KMS-11 (cell line): Measurements from ENCODE around the gene MESP2.

Experiments
- H2AFZ ChIP-seq: fragments of 200-600 bp; sonication (generic); 2 replicates; pipeline ENCODE4 v1.6.1; 2016; ENCODE audit warnings: antibody characterized with exemption, mixed run types, low read depth
- H3K27ac ChIP-seq: fragments of 200-600 bp; sonication (generic); 2 replicates; pipeline ENCODE4 v1.6.1; 2016; ENCODE audit warnings: mild to moderate bottlenecking, mixed run types
- H3K27me3 ChIP-seq: fragments of 200-600 bp; sonication (generic); 2 replicates; pipeline ENCODE4 v1.6.1; 2017; ENCODE audit warnings: mild to moderate bottlenecking, low read depth, mixed run types, moderate library complexity; ENCODE audit not compliant: insufficient read depth
- H3K36me3 ChIP-seq: fragments of 200-600 bp; sonication (generic); 2 replicates; pipeline ENCODE4 v1.6.1; 2017; ENCODE audit warnings: mild to moderate bottlenecking, mixed run types; ENCODE audit not compliant: insufficient read depth
- H3K4me1 ChIP-seq: fragments of 200-600 bp; sonication (generic); 2 replicates; pipeline ENCODE4 v1.6.1; 2016; ENCODE audit warnings: mild to moderate bottlenecking, low read depth, mixed run types; ENCODE audit not compliant: poor library complexity, severe bottlenecking
- H3K4me2 ChIP-seq: fragments of 200-600 bp; sonication (generic); 2 replicates; pipeline ENCODE4 v1.7.0; 2016; ENCODE audit warnings: mild to moderate bottlenecking, mixed run types
- H3K4me3 ChIP-seq: fragments of 200-600 bp; sonication (generic); IDR thresholded peaks from 2 replicates; pipeline ENCODE4 v1.6.1; 2017; ENCODE audit warnings: low read depth, low read length, mixed read lengths; ENCODE audit not compliant: insufficient read depth
- H3K79me2 ChIP-seq: fragments of 200-600 bp; sonication (generic); 2 replicates; pipeline ENCODE4 v1.6.1; 2016; ENCODE audit warnings: low read depth, mixed run types; ENCODE audit not compliant: insufficient read depth
- H3K9ac ChIP-seq: fragments of 200-600 bp; sonication (generic); 2 replicates; pipeline ENCODE4 v1.6.1; 2016; ENCODE audit warnings: mild to moderate bottlenecking, mixed run types
- H4K20me1 ChIP-seq: fragments of 200-600 bp; sonication (generic); 2 replicates; pipeline ENCODE4 v1.6.1; 2016; ENCODE audit warnings: mild to moderate bottlenecking, mixed run types; ENCODE audit not compliant: insufficient read depth
- TF ChIP-seq, protein P1 (sequence below): fragments of 200-600 bp; sonication (generic); conservative IDR thresholded peaks from 2 replicates; pipeline ENCODE4 v1.6.1; 2017; ENCODE audit warnings: low read depth, mild to moderate bottlenecking, antibody characterized with exemption, low read length, moderate library complexity, mixed read lengths

Gene MESP2

DNA sequence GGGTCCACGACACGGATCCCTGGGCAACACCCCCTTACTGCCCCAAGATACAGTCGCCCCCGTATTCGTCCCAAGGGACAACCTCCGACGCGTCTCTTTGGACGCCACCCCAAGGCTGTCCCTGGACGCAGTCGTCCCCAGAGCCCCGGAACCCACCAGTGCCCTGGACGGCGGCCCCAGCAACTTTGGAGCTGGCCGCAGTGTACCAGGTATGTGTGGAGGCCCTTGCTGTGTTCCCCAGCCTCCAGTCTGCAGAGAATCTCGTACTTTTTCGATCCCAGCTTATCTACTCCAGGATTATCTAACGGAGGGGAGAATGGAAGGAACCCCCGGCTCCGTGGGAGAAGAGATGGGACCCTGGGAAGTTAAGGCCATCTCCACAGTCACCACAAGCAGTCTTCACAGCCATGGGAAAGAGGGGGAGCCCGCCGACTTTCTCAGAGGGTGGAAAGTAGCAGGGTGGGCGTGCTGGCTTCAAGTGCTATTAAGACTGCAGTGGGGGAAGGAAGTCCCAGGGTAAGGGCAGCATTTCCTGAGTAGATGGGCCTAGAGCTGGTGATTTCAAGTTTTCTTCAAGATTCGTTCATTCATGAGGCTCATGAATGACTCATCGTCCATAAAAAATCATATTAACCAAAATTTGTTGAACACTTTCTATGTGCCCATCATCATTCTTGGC lies 1.1 kb downstream of the MESP2 start:
- H3K4me2 ChIP-seq: no peak overlapping the region
- peaks cover 57% of the 10 kb centered on the region for H3K4me1 ChIP-seq
- H3K4me3 ChIP-seq: no peak overlapping the region
- no peak overlapping the region for H3K9ac ChIP-seq
- H2AFZ ChIP-seq: no peak overlapping the region
- H3K27ac ChIP-seq: no peak overlapping the region
- TF ChIP-seq, protein P1, sequence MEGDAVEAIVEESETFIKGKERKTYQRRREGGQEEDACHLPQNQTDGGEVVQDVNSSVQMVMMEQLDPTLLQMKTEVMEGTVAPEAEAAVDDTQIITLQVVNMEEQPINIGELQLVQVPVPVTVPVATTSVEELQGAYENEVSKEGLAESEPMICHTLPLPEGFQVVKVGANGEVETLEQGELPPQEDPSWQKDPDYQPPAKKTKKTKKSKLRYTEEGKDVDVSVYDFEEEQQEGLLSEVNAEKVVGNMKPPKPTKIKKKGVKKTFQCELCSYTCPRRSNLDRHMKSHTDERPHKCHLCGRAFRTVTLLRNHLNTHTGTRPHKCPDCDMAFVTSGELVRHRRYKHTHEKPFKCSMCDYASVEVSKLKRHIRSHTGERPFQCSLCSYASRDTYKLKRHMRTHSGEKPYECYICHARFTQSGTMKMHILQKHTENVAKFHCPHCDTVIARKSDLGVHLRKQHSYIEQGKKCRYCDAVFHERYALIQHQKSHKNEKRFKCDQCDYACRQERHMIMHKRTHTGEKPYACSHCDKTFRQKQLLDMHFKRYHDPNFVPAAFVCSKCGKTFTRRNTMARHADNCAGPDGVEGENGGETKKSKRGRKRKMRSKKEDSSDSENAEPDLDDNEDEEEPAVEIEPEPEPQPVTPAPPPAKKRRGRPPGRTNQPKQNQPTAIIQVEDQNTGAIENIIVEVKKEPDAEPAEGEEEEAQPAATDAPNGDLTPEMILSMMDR: no peak
- H3K79me2 ChIP-seq: no peaks in the 10 kb centered on the region
- no peaks in the 10 kb centered on the region for H3K36me3 ChIP-seq
- no peaks in the 10 kb centered on the region for H4K20me1 ChIP-seq
- H3K27me3 ChIP-seq: no peaks in the 10 kb centered on the region

DNA sequence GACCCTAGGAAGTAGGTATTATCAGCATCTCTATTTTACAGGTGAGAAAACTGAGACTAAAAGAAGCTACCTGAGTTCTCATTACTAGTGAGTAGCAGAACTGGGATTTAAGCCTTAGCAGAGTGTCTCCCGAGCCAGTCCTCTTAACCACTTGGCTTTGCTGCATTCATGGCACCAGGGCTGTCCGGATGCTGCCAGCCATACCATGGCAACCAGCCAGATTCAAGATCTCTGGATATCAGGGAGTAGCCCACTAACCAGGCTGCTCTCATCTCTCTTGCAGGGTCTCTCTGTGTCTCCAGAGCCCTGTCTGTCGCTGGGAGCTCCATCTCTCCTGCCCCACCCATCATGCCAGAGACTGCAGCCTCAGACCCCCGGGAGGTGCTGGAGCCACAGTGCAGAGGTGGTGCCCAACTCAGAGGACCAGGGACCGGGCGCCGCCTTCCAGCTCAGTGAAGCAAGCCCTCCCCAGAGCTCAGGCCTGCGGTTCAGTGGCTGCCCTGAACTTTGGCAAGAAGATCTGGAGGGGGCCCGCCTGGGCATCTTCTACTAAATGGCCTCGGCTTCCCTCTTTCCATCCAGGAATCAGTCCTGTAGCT lies 1.7 kb downstream of the MESP2 start:
- H3K36me3 ChIP-seq: no peaks in the 10 kb centered on the region
- TF ChIP-seq, protein P1: no peak
- no peaks in the 10 kb centered on the region for H3K79me2 ChIP-seq
- no peak overlapping the region for H3K9ac ChIP-seq
- H3K27me3 ChIP-seq: no peaks in the 10 kb centered on the region
- no peak overlapping the region for H3K4me3 ChIP-seq
- H3K4me1 ChIP-seq: peaks cover 60% of the 10 kb centered on the region
- no peaks in the 10 kb centered on the region for H4K20me1 ChIP-seq
- H2AFZ ChIP-seq: no peak overlapping the region
- no peak overlapping the region for H3K4me2 ChIP-seq
- no peak overlapping the region for H3K27ac ChIP-seq

DNA sequence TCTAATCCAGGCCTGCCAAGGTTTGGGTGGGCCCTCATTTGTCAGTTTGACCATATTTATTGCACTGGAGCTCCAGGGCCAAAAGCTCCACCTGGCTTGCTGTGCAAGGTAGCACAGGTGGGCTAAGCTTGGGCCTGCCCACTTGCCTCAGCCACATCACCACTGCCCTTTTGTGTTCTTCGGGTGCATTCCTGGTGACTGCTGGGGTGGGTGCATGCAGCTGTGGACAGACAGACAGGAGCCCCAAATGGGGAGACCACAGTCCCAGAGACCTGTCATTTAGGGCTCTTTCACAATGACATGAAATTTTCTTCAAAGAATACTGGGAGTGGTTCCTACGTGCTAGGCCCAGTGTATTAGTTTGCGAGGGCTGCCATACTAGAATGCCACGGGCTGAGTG lies 2.7 kb downstream of the MESP2 start:
- H3K27me3 ChIP-seq: no peaks in the 10 kb centered on the region
- H3K79me2 ChIP-seq: no peaks in the 10 kb centered on the region
- peaks cover 57% of the 10 kb centered on the region for H3K4me1 ChIP-seq
- no peak overlapping the region for H3K4me3 ChIP-seq
- no peak overlapping the region for H2AFZ ChIP-seq
- peak overlapping the region; percentile 4; the same call in 1 of the 2 replicates for H3K27ac ChIP-seq
- H3K4me2 ChIP-seq: no peak overlapping the region
- H4K20me1 ChIP-seq: no peaks in the 10 kb centered on the region
- no peaks in the 10 kb centered on the region for H3K36me3 ChIP-seq
- TF ChIP-seq, protein P1: no peak
- H3K9ac ChIP-seq: no peak overlapping the region

DNA sequence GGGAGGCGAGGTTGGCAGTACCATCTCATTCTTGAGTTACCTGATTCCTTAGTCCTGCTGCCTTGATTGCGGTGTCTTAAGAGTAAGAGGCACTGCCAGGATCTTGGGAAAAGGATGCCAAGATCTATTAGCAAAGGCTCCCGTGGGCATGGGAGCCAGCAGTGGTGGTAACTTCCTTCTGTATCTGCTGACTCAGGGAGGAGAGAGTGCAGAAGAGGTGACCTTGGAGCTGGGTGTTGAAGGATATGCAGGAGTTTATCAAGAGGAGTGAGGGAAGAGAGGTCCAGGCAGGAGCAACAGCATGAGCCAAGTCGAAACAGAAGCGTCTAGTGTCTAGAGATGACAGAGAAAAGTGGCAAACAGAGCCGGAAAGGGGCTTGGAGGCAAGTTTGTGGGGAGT lies 4.5 kb downstream of the MESP2 start:
- peak overlapping the region; percentile 65 for H3K4me2 ChIP-seq
- H3K27me3 ChIP-seq: no peaks in the 10 kb centered on the region
- TF ChIP-seq, protein P1: no peak
- no peaks in the 10 kb centered on the region for H4K20me1 ChIP-seq
- no peaks in the 10 kb centered on the region for H3K79me2 ChIP-seq
- peaks cover 56% of the 10 kb centered on the region for H3K4me1 ChIP-seq
- H2AFZ ChIP-seq: peak overlapping the region; percentile 48
- no peaks in the 10 kb centered on the region for H3K36me3 ChIP-seq
- H3K4me3 ChIP-seq: no peak overlapping the region
- H3K9ac ChIP-seq: peak overlapping the region; percentile 74
- peak overlapping the region; percentile 91 for H3K27ac ChIP-seq
